ENCODE measurements around the gene CPA2.

- no peak for TF ChIP-seq CTCF (conservative IDR thresholded peaks at IDR 0.05 in 1 of 2, IDR thresholded peaks at IDR 0.05 in 1 of 2; ENCODE audit: low read depth in 1 of 2, low read length in 2 of 2)
- TF ChIP-seq EZH2 (IDR thresholded peaks at IDR 0.05; ENCODE audit: low read length, missing control alignments) = no peak
These were observed 34.9 kb downstream of the CPA2 start for GRCh38 chr7:130301501-130302020.
